H1 (cell line): ENCODE measurements around the gene PSG3. TPM values are rescaled to one million over a fixed set of nuclear protein-coding genes. Genes with fewer than 3 reads are reported as not detected.

Experiments
- CTCF ChIA-PET: fragments of 300-600 bp; sonication (Branson Sonifier 250); formaldehyde crosslinking; loops from one replicate; lab custom pipeline; 2021; ENCODE audit not compliant: partially characterized antibody; lab: Charles Lee
- POLR2A ChIA-PET: fragments of 300-600 bp; sonication (Branson Sonifier 250); formaldehyde crosslinking; loops from one replicate; lab custom pipeline; 2021; ENCODE audit warnings: inconsistent platforms; ENCODE audit not compliant: partially characterized antibody; lab: Charles Lee
- DNase-seq, 2 experiments: peaks; one replicate each; pipeline versions ENCODE4 v3.0.0 to v3.0.0-alpha.2; 2010 to 2022; ENCODE audit warnings: low spot score in 2 of 2, low read depth in 1 of 2, mixed read lengths in 1 of 2
- FAIRE-seq: peaks from 2 replicates; lab custom pipeline; 2011; peaks lifted over from hg19 to GRCh38; lab: Jason Lieb, UNC
- H2AFZ ChIP-seq: 2 replicates; pipeline ENCODE4 v1.8.1; 2012; ENCODE audit warnings: low read length, inconsistent platforms
- H2AK5ac ChIP-seq: 2 replicates; pipeline ENCODE4 v1.6.1; 2013; ENCODE audit warnings: low read depth, low read length
- H2BK120ac ChIP-seq: replicated peaks from 2 replicates; pipeline ENCODE3; 2013; ENCODE audit warnings: low read depth, low read length, inconsistent platforms
- H2BK12ac ChIP-seq: 2 replicates; pipeline ENCODE4 v1.6.1; 2013; ENCODE audit warnings: low read depth, low read length
- H2BK15ac ChIP-seq: 2 replicates; pipeline ENCODE4 v1.6.1; 2013; ENCODE audit warnings: low read length
- H2BK20ac ChIP-seq: 2 replicates; pipeline ENCODE4 v1.6.1; 2013; ENCODE audit warnings: low read length
- H2BK5ac ChIP-seq: 2 replicates; pipeline ENCODE4 v1.6.1; 2013; ENCODE audit warnings: low read depth, low read length
- H3K14ac ChIP-seq: 2 replicates; pipeline ENCODE4 v1.6.1; 2013; ENCODE audit warnings: inconsistent platforms; ENCODE audit not compliant: insufficient read length
- H3K18ac ChIP-seq: 2 replicates; pipeline ENCODE4 v1.6.1; 2013; ENCODE audit warnings: low read length; ENCODE audit errors: extremely low read depth
- H3K23ac ChIP-seq: 2 replicates; pipeline ENCODE4 v1.6.1; 2013; ENCODE audit warnings: inconsistent platforms; ENCODE audit not compliant: insufficient read length
- H3K23me2 ChIP-seq: 2 replicates; pipeline ENCODE4 v1.6.1; 2013; ENCODE audit warnings: low read depth, low read length
- H3K27ac ChIP-seq: 2 replicates; pipeline ENCODE4 v1.6.1; 2011; ENCODE audit warnings: low read depth, low read length, inconsistent platforms
- H3K27me3 ChIP-seq, 4 experiments: replicated peaks in 1 of 4; 1 replicate in 1 of 4; 2 replicates in 3 of 4; pipeline versions ENCODE4 v1.6.1 to v1.8.1; 2011 to 2013; ENCODE audit warnings: low read length in 3 of 4, mild to moderate bottlenecking in 3 of 4, inconsistent platforms in 2 of 4, mixed read lengths in 2 of 4, moderate library complexity in 1 of 4; ENCODE audit not compliant: control insufficient read depth in 3 of 4, insufficient read depth in 3 of 4; ENCODE audit errors: extremely low read depth in 1 of 4
- H3K36me3 ChIP-seq, 4 experiments: 2 replicates each; pipeline versions ENCODE4 v1.6.1 to v1.8.1; 2011 to 2013; ENCODE audit warnings: mild to moderate bottlenecking in 4 of 4, low read length in 3 of 4, moderate library complexity in 2 of 4, control low read depth in 1 of 4, inconsistent platforms in 1 of 4; ENCODE audit not compliant: insufficient read depth in 4 of 4, control insufficient read depth in 2 of 4
- H3K4ac ChIP-seq: replicated peaks from 2 replicates; pipeline ENCODE3; 2013; ENCODE audit warnings: low read length, low read depth, mixed read lengths, inconsistent platforms; ENCODE audit not compliant: insufficient read length
- H3K4me1 ChIP-seq, 4 experiments: replicated peaks in 1 of 4; 1 replicate in 1 of 4; 2 replicates in 3 of 4; pipeline versions ENCODE4 v1.6.1 to v1.8.1; 2011 to 2013; ENCODE audit warnings: low read length in 3 of 4, inconsistent platforms in 2 of 4, mixed read lengths in 1 of 4; ENCODE audit not compliant: insufficient read depth in 4 of 4, control insufficient read depth in 3 of 4
- H3K4me2 ChIP-seq, 2 experiments: 2 replicates each; pipeline versions ENCODE4 v1.6.1 to v1.8.1; 2011 to 2013; ENCODE audit warnings: low read depth in 2 of 2, low read length in 2 of 2, control low read depth in 1 of 2, inconsistent platforms in 1 of 2, mild to moderate bottlenecking in 1 of 2; ENCODE audit not compliant: insufficient read depth in 1 of 2
- H3K4me3 ChIP-seq, 4 experiments: fragments of 200-600, 300-600 bp in 1 of 4; sonication (generic), shearing (Covaris generic), sonication (Bioruptor Twin) in 1 of 4; 2 replicates each; pipeline versions ENCODE4 v1.5.1 to v1.8.1; 2011 to 2016; ENCODE audit warnings: low read length in 4 of 4, low read depth in 3 of 4, control low read depth in 2 of 4, inconsistent platforms in 2 of 4, mild to moderate bottlenecking in 2 of 4, mixed read lengths in 1 of 4, moderate library complexity in 1 of 4; ENCODE audit not compliant: insufficient read depth in 2 of 4; ENCODE audit errors: extremely low read depth in 1 of 4
- H3K56ac ChIP-seq: replicated peaks from 2 replicates; pipeline ENCODE3; 2013; ENCODE audit warnings: low read depth, mild to moderate bottlenecking, mixed read lengths, low read length, inconsistent platforms; ENCODE audit not compliant: insufficient read length
- H3K79me1 ChIP-seq: 2 replicates; pipeline ENCODE4 v1.6.1; 2013; ENCODE audit warnings: low read depth, low read length, control low read depth
- H3K79me2 ChIP-seq, 2 experiments: 2 replicates each; pipeline versions ENCODE4 v1.6.1 to v1.8.1; 2012 to 2013; ENCODE audit warnings: low read length in 2 of 2, mild to moderate bottlenecking in 2 of 2, inconsistent platforms in 1 of 2; ENCODE audit not compliant: insufficient read depth in 2 of 2, control insufficient read depth in 1 of 2
- H3K9ac ChIP-seq, 4 experiments: replicated peaks in 1 of 4; 1 replicate in 1 of 4; 2 replicates in 3 of 4; pipeline versions ENCODE4 v1.6.1 to v1.8.1; 2011 to 2013; ENCODE audit warnings: low read depth in 3 of 4, low read length in 3 of 4, control low read depth in 2 of 4, mild to moderate bottlenecking in 2 of 4, moderate library complexity in 2 of 4, inconsistent platforms in 1 of 4; ENCODE audit errors: extremely low read depth in 1 of 4
- H3K9me3 ChIP-seq, 2 experiments: 2 replicates each; pipeline versions ENCODE4 v1.6.1 to v1.8.1; 2012 to 2013; ENCODE audit warnings: mild to moderate bottlenecking in 2 of 2, moderate library complexity in 2 of 2, control low read depth in 1 of 2, inconsistent platforms in 1 of 2, low read depth in 1 of 2, low read length in 1 of 2, mixed read lengths in 1 of 2; ENCODE audit not compliant: insufficient read depth in 2 of 2
- H4K20me1 ChIP-seq, 2 experiments: replicated peaks in 1 of 2; 2 replicates each; pipeline versions ENCODE3 to v1.8.1; 2011 to 2013; ENCODE audit warnings: inconsistent platforms in 2 of 2, low read length in 2 of 2, mild to moderate bottlenecking in 1 of 2; ENCODE audit not compliant: insufficient read depth in 2 of 2, control insufficient read depth in 1 of 2
- H4K5ac ChIP-seq: 2 replicates; pipeline ENCODE4 v1.6.1; 2013; ENCODE audit warnings: low read length, low read depth, mixed read lengths, inconsistent platforms; ENCODE audit not compliant: insufficient read length
- H4K8ac ChIP-seq: 2 replicates; pipeline ENCODE4 v1.8.0; 2013; ENCODE audit warnings: mild to moderate bottlenecking, moderate library complexity, low read length, inconsistent platforms; ENCODE audit not compliant: insufficient read depth; ENCODE audit errors: extremely low read depth
- H4K91ac ChIP-seq: replicated peaks from 2 replicates; pipeline ENCODE3; 2013; ENCODE audit warnings: low read length, mixed read lengths, inconsistent platforms; ENCODE audit not compliant: insufficient read length
- HDAC6 ChIP-seq: IDR thresholded peaks from one replicate; pipeline ENCODE4 v1.7.1; 2012; ENCODE audit warnings: low read depth, mild to moderate bottlenecking, inconsistent platforms, low read length, moderate library complexity
- RAD21 ChIP-seq, 2 experiments: IDR thresholded peaks in 1 of 2; conservative IDR thresholded peaks in 1 of 2; 2 replicates each; pipeline ENCODE4 v1.6.1; 2011; ENCODE audit warnings: low read depth in 2 of 2, low read length in 2 of 2, improper control_type of control experiment in 1 of 2, inconsistent platforms in 1 of 2, mild to moderate bottlenecking in 1 of 2, moderate library complexity in 1 of 2
- SAP30 ChIP-seq: fragments of 300-600 bp; sonication (generic); IDR thresholded peaks from 2 replicates; pipeline ENCODE4 v1.7.1; 2012; ENCODE audit warnings: low read length, moderate library complexity, mild to moderate bottlenecking, inconsistent platforms; ENCODE audit not compliant: insufficient read depth, insufficient replicate concordance
- WGBS, 2 experiments: shearing (Covaris generic) in 1 of 2; methylation state at CpG; one replicate each; pipeline versions ENCODE4 v1.1.6 to v1.1.7; 2013 to 2015; ENCODE audit warnings: low lambda C conversion rate in 2 of 2, mixed read lengths in 2 of 2, inconsistent platforms in 1 of 2, low coverage in 1 of 2, missing lambda C conversion rate in 1 of 2; ENCODE audit not compliant: insufficient replicate concordance in 2 of 2, insufficient coverage in 1 of 2, insufficient read length in 1 of 2; ENCODE audit errors: extremely low coverage in 1 of 2, missing lambda C conversion rate in 1 of 2; 5-methylcytosine and 5-hydroxymethylcytosine counted together
- polyA plus RNA-seq, 7 experiments: library from polyadenylated mRNA; depleted of rRNA in 3 of 7; stranded (reverse) in 5 of 7; unstranded in 2 of 7; fragments of >200 nt in 5 of 7; fragments of 200-250 nt in 2 of 7; gene quantifications; 1 replicate in 5 of 7; 2 replicates in 1 of 7; 4 replicates in 1 of 7; pipeline versions ENCODE4 v1.2.1 to v1.2.3, GENCODE V29; 2011 to 2013; ENCODE audit warnings: missing spikeins in 2 of 7, mixed read lengths in 2 of 7
- total RNA-seq: library from RNA; stranded (reverse); fragmentation: NEBNext Ultra II Directional; extraction: Animal tissue kit (Norgen Biotek cat#: 25700); gene quantifications from 2 replicates; pipeline ENCODE4 v1.2.1, GENCODE V29; 2021
- TF ChIP-seq, protein P1 (sequence below), 3 experiments: IDR thresholded peaks; 1 replicate in 2 of 3; 2 replicates in 1 of 3; pipeline versions ENCODE4 v1.5.1 to v1.6.1; 2011; ENCODE audit warnings: low read length in 3 of 3, mild to moderate bottlenecking in 3 of 3, inconsistent platforms in 2 of 3, low read depth in 1 of 3, moderate library complexity in 1 of 3; ENCODE audit not compliant: insufficient read depth in 1 of 3; ENCODE audit errors: control extremely low read depth in 1 of 3

The PSG3 gene
- total and polyA plus RNA-seq, 2 of the 8 experiments (the other 6 are each of a cell fraction or from before 2014, with no cell fraction given) = not detected

DNA sequence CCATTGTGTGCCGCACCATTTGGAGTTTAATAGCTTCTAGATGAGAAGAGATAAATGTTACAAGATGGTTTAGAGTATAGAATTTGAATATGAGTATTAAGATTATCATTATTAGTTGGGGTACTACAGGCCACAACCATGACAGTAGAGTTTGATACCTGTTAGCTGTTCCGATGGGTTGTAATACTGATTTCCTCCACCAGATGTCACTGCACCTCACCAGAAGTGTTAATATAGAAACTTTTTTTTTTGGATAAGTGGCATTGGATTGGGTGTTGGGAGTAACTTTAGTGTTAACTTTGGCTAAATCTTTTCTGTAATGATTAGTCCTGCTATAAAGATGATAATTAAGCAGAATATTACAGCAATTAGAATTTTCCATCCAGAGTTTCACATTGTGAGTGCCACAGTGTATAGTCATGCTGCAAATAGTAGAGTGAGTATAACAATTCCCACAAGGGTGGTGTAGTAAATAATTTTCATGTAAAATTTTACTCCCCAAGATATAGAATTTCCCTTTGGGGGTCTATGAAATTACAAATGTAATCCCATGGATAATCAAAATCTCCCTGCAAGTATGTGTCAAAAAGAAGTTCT lies 56.3 kb downstream of the PSG3 start:
- Histone ChIP-seq H3K14ac (no peak overlapping the region), H3K56ac (no peak overlapping the region), H2BK120ac (no peak overlapping the region), H4K91ac (no peak overlapping the region), H3K4me2 (no peak overlapping the region), H3K4me1 (no peaks in the 10 kb centered on the region), H2BK12ac (no peak overlapping the region), H4K20me1 (no peaks in the 10 kb centered on the region), H4K5ac (no peak overlapping the region), H3K4me3 (no peak overlapping the region), H3K23ac (no peak overlapping the region), H2BK5ac (no peak overlapping the region), H3K27ac (no peak overlapping the region), H3K79me2 (no peaks in the 10 kb centered on the region), H3K36me3 (no peaks in the 10 kb centered on the region), H2AFZ (no peak overlapping the region), H3K23me2 (no peaks in the 10 kb centered on the region), H3K18ac (no peak overlapping the region), H3K9ac (no peak overlapping the region), H3K9me3 (peaks cover 41 to 66% of the 10 kb centered on the region in 2 experiments), H3K27me3 (no peaks in the 10 kb centered on the region), H2BK20ac (no peak overlapping the region)
- FAIRE-seq (no peak), DNase-seq (peak in 1 of 2 experiments; percentile 46)
- CTCF ChIA-PET = interaction anchor here (0.6 to 2.2 kb wide), 14 partner anchors 10 to 1699 kb away, joined by 3 to 17 read pairs (median 3); no protein-coding TSS in a partner anchor
- WGBS, 2 experiments = 76% methylated on average over 2 of the region's 2 CpGs; no CpG with 5 or more reads in 1 of the 2 experiments
- TF ChIP-seq SAP30 (no peak), RAD21 (IDR thresholded peaks at IDR 0.05 in 1 of 2, conservative IDR thresholded peaks at IDR 0.05 in 1 of 2; ENCODE audit: low read depth in 2 of 2, low read length in 2 of 2) (peak; percentile 45 to 49), HDAC6 (no peak)
- TF ChIP-seq, protein P1, sequence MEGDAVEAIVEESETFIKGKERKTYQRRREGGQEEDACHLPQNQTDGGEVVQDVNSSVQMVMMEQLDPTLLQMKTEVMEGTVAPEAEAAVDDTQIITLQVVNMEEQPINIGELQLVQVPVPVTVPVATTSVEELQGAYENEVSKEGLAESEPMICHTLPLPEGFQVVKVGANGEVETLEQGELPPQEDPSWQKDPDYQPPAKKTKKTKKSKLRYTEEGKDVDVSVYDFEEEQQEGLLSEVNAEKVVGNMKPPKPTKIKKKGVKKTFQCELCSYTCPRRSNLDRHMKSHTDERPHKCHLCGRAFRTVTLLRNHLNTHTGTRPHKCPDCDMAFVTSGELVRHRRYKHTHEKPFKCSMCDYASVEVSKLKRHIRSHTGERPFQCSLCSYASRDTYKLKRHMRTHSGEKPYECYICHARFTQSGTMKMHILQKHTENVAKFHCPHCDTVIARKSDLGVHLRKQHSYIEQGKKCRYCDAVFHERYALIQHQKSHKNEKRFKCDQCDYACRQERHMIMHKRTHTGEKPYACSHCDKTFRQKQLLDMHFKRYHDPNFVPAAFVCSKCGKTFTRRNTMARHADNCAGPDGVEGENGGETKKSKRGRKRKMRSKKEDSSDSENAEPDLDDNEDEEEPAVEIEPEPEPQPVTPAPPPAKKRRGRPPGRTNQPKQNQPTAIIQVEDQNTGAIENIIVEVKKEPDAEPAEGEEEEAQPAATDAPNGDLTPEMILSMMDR (IDR thresholded peaks at IDR 0.05; ENCODE audit: control extremely low read depth in 1 of 3, insufficient read depth in 1 of 3, low read depth in 1 of 3, low read length in 3 of 3) = peak in 2 of 3 experiments; percentile 38 to 42; a peak in 2 of 4 replicates
- TF ChIP-seq, all 59 proteins: peak for 2
- Histone ChIP-seq H2BK15ac (no peak overlapping the region), H3K4ac (no peak overlapping the region), H4K8ac (no peak overlapping the region), H2AK5ac (no peak overlapping the region), H3K79me1 (no peaks in the 10 kb centered on the region)
- POLR2A ChIA-PET = no interaction called here
